Astrocyte (in vitro differentiated cells and primary cell): ENCODE measurements around the gene NTN1.

Source experiments
- EZH2 ChIP-seq: IDR thresholded peaks from 2 replicates; pipeline ENCODE4 v1.6.1; 2012; ENCODE audit warnings: mild to moderate bottlenecking, low read length, inconsistent platforms; ENCODE audit not compliant: insufficient read depth
- TF ChIP-seq, protein P1 (sequence below): IDR thresholded peaks from 2 replicates; pipeline ENCODE4 v1.5.1; 2011; ENCODE audit warnings: low read depth, mild to moderate bottlenecking, inconsistent platforms, low read length, moderate library complexity; ENCODE audit not compliant: insufficient read depth

DNA sequence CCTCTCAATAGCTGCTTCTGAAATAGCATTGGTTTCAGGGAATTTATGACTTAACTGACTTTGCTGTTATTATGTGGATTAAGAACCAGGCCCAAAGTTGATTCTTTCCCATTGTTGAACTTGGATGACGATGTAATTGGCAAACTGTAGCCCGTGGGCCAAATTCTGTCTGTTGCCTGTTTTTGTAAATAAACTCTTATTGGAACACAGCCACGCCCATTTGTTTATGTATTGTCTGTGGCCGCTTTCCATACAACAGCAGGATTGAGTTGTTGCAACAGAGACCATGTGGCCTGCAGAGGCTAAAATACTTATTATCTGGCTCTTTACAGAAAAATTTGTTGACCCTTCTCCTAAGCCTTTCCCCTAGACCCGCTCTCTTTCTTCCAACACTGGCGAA is 31.6 kb downstream of the NTN1 start:
- TF ChIP-seq, protein P1, sequence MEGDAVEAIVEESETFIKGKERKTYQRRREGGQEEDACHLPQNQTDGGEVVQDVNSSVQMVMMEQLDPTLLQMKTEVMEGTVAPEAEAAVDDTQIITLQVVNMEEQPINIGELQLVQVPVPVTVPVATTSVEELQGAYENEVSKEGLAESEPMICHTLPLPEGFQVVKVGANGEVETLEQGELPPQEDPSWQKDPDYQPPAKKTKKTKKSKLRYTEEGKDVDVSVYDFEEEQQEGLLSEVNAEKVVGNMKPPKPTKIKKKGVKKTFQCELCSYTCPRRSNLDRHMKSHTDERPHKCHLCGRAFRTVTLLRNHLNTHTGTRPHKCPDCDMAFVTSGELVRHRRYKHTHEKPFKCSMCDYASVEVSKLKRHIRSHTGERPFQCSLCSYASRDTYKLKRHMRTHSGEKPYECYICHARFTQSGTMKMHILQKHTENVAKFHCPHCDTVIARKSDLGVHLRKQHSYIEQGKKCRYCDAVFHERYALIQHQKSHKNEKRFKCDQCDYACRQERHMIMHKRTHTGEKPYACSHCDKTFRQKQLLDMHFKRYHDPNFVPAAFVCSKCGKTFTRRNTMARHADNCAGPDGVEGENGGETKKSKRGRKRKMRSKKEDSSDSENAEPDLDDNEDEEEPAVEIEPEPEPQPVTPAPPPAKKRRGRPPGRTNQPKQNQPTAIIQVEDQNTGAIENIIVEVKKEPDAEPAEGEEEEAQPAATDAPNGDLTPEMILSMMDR = no peak
- TF ChIP-seq EZH2 = no peak
